GM19025 (cell line): ENCODE data around the gene HOXA6.

Source experiments
- ATAC-seq: cut with Tn5 transposase; IDR thresholded peaks from one replicate; pipeline ENCODE4 v1.9.1; 2021; ENCODE audit warnings: mild to moderate bottlenecking, low read depth, moderate library complexity; ENCODE audit not compliant: unreplicated experiment

HOXA6 gene

GRCh38 chr7:27185013-27185853 lies 37.7 kb upstream of the HOXA6 start, which contains the start of gene HOXA11:
Gene HOXA11, minus strand, starts transcription at chr7:27185232. Its CDS starts 88 bp downstream, at chr7:27185144.
- no peak for ATAC-seq

- ATAC-seq, result no peak
Measured at GRCh38 chr7:27184337-27185012, 36.9 kb upstream of the HOXA6 start.

GRCh38 chr7:27183682-27184336 lies 36.2 kb upstream of the HOXA6 start:
- ATAC-seq, result no peak

- ATAC-seq, result no peak
Measured at GRCh38 chr7:27182861-27183681, 35.5 kb upstream of the HOXA6 start.

- ATAC-seq, result no peak
Measured at GRCh38 chr7:27182285-27182841, 34.8 kb upstream of the HOXA6 start.

GRCh38 chr7:27181795-27182275 lies 34.3 kb upstream of the HOXA6 start:
- no peak for ATAC-seq

- no peak for ATAC-seq
Measured at GRCh38 chr7:27180431-27181420, 33.2 kb upstream of the HOXA6 start.

- ATAC-seq, result no peak
Measured at GRCh38 chr7:27179503-27180430, 32.2 kb upstream of the HOXA6 start.

GRCh38 chr7:27179030-27179429 lies 31.5 kb upstream of the HOXA6 start:
- ATAC-seq, result no peak

GRCh38 chr7:27178366-27178765 lies 30.8 kb upstream of the HOXA6 start:
- ATAC-seq, result no peak

GRCh38 chr7:27177795-27178320 lies 30.3 kb upstream of the HOXA6 start:
- ATAC-seq, result no peak

- ATAC-seq, result no peak
Measured at GRCh38 chr7:27176962-27177794, 29.6 kb upstream of the HOXA6 start.

GRCh38 chr7:27176524-27176845 lies 28.9 kb upstream of the HOXA6 start:
- no peak for ATAC-seq

- ATAC-seq, result no peak
Measured at GRCh38 chr7:27175626-27176523, 28.3 kb upstream of the HOXA6 start.

GRCh38 chr7:27174874-27175625 lies 27.5 kb upstream of the HOXA6 start:
- no peak for ATAC-seq
